ENCODE measurements around the gene TBC1D3G. TPM values are rescaled to one million over a fixed set of nuclear protein-coding genes. Genes with fewer than 3 reads are reported as not detected.
"Not testable (repeated sequence)": the region's sequence is repeated elsewhere in the genome, so short reads cannot be mapped to it uniquely, and the experiment has no call there.

The TBC1D3G gene
- total RNA-seq, result 1 to 10 TPM in 1 of 4 donors, not detected in 3; 3.1 TPM

GRCh38 chr17:36323584-36323983, at the start of gene TBC1D3G:
TSS of gene TBC1D3G (plus strand) at chr17:36323884. CDS start at chr17:36325412, 1,528 bp downstream.
- not testable (repeated sequence) for TF ChIP-seq CTCF (IDR thresholded peaks at IDR 0.05; ENCODE audit: low read depth)

Small RNAs within 50 kb of the gene (small RNA-seq; reads per million reads assigned to genes)
- gene RF00019, result 0.49 reads per million

Other genes with a start within 250 kb of the TBC1D3G start
- 10 to 100 TPM in 1 of 4 donors, 1 to 10 TPM in 2, under 1 TPM in 1; 0.98 to 14.1 (median 1.7) TPM for gene CCL3, start 233.7 kb upstream of the TBC1D3G start, total RNA-seq
- gene CCL4, start 220.1 kb upstream of the TBC1D3G start, total RNA-seq, result 1 to 10 TPM in 3 of 4 donors, not detected in 1; 2.2 to 4.2 (median 3.1) TPM
- 1 to 10 TPM in 1 of 4 donors, not detected in 3; 2.9 TPM for gene TBC1D3B, start 147.2 kb upstream of the TBC1D3G start, total RNA-seq
- 1 to 10 TPM in 1 of 4 donors, not detected in 3; 3.9 TPM for gene CCL3L1, start 127.1 kb upstream of the TBC1D3G start, total RNA-seq
- gene CCL4L2, start 112.8 kb upstream of the TBC1D3G start, total RNA-seq, result not detected
- not detected for gene TBC1D3I, start 59.3 kb upstream of the TBC1D3G start, total RNA-seq
- not detected for gene TBC1D3H, start 64.6 kb downstream of the TBC1D3G start, total RNA-seq
- 10 to 100 TPM; 24.5 to 43.7 (median 32.8) TPM for gene ZNHIT3, start 162.8 kb downstream of the TBC1D3G start, total RNA-seq
- 10 to 100 TPM; 33.3 to 76.1 (median 48.1) TPM for gene MYO19, start 211.0 kb downstream of the TBC1D3G start, total RNA-seq
- gene PIGW, start 211.1 kb downstream of the TBC1D3G start, total RNA-seq, result 10 to 100 TPM in 1 of 4 donors, 1 to 10 TPM in 3; 1.7 to 10.1 (median 3.3) TPM
- gene GGNBP2, start 221.0 kb downstream of the TBC1D3G start, total RNA-seq, result 10 to 100 TPM; 64.1 to 96.5 (median 91.7) TPM

All from subcutaneous adipose tissue (tissue), 4 donors.